HCT116 (cell line): ENCODE measurements around the gene HSPA1A. TPM values are rescaled to one million over a fixed set of nuclear protein-coding genes. Genes with fewer than 3 reads are reported as not detected.
A peak's percentile ranks its signal among the peaks of the same experiment; 100 is the strongest.

Experiments
- ATAC-seq: fragments of 200-7000 bp; cut with Tn5 transposase; 2 replicates; pipeline ENCODE4 v1.9.1; 2020; ENCODE audit warnings: mild to moderate bottlenecking, moderate library complexity
- BruUV-seq: library from RNA; stranded (reverse); fragments of 400-500 nt; replicated peaks from 2 replicates; lab custom pipeline; 2021; lab: Mats Ljungman, UMichigan
- CTCF ChIA-PET: fragments of 300-600 bp; sonication (Branson Sonifier 250); formaldehyde crosslinking; loops from one replicate; lab custom pipeline; 2021; ENCODE audit warnings: antibody characterized with exemption; lab: Charles Lee
- POLR2A ChIA-PET: fragments of 300-600, 350-600 bp; sonication (Branson Sonifier 250); formaldehyde crosslinking; loops from one replicate; lab custom pipeline; 2021; ENCODE audit warnings: antibody characterized with exemption; lab: Charles Lee
- RAD21 ChIA-PET, 2 experiments: fragments of 300-600 bp; sonication (Branson Sonifier 250); formaldehyde crosslinking; loops; one replicate each; lab custom pipeline; 2023; ENCODE audit warnings: low total read pairs in 2 of 2; ENCODE audit not compliant: uncharacterized antibody in 2 of 2, unreplicated experiment in 2 of 2, low non-redundant PET in 1 of 2; lab: Charles Lee
- DNase-seq: peaks from one replicate; pipeline ENCODE4 v3.0.0-alpha.2; 2010; ENCODE audit warnings: low read depth, low spot score
- H2AFZ ChIP-seq: fragments of 200-600 bp; shearing (Covaris generic), sonication (generic); 2 replicates; pipeline ENCODE4 v1.6.1; 2017; ENCODE audit warnings: low read depth, mixed run types, mixed read lengths, antibody characterized with exemption, low read length; ENCODE audit not compliant: poor library complexity, severe bottlenecking
- H3K27ac ChIP-seq: 2 replicates; pipeline ENCODE4 v1.5.1; 2012; ENCODE audit warnings: low read depth, low read length
- H3K27me3 ChIP-seq: fragments of 200-600 bp; sonication (generic); 2 replicates; pipeline ENCODE4 v1.6.1; 2016; ENCODE audit warnings: mixed run types, low read length, mixed read lengths; ENCODE audit not compliant: insufficient read depth
- H3K36me3 ChIP-seq, 2 experiments: fragments of 200-500 bp in 1 of 2; fragments of 200-600 bp in 1 of 2; sonication (Bioruptor generic) in 1 of 2; sonication (generic) in 1 of 2; 2 replicates each; pipeline versions ENCODE4 v1.5.1 to v1.6.1; 2014 to 2016; ENCODE audit warnings: low read length in 2 of 2, inconsistent platforms in 1 of 2, mixed read lengths in 1 of 2, mixed run types in 1 of 2; ENCODE audit not compliant: insufficient read depth in 2 of 2, control insufficient read depth in 1 of 2
- H3K4me1 ChIP-seq, 2 experiments: fragments of 200-600 bp in 1 of 2; sonication (generic) in 1 of 2; 2 replicates each; pipeline versions ENCODE4 v1.5.1 to v1.6.1; 2012 to 2017; ENCODE audit warnings: low read length in 2 of 2, inconsistent platforms in 1 of 2, mild to moderate bottlenecking in 1 of 2, mixed read lengths in 1 of 2, mixed run types in 1 of 2, moderate library complexity in 1 of 2; ENCODE audit not compliant: insufficient read depth in 2 of 2, control insufficient read depth in 1 of 2
- H3K4me2 ChIP-seq: fragments of 200-600 bp; sonication (generic); 2 replicates; pipeline ENCODE4 v1.6.1; 2017; ENCODE audit warnings: mixed run types, low read length, mixed read lengths
- H3K4me3 ChIP-seq, 2 experiments: fragments of 200-600 bp in 1 of 2; sonication (generic) in 1 of 2; replicated peaks in 1 of 2; 2 replicates each; pipeline ENCODE4 v1.5.1; 2011 to 2016; ENCODE audit warnings: low read length in 2 of 2, control low read depth in 1 of 2, low read depth in 1 of 2, mild to moderate bottlenecking in 1 of 2, mixed read lengths in 1 of 2, mixed run types in 1 of 2
- H3K79me2 ChIP-seq: fragments of 200-600 bp; sonication (generic); 2 replicates; pipeline ENCODE4 v1.6.1; 2017; ENCODE audit warnings: mild to moderate bottlenecking, mixed run types, low read length, moderate library complexity, mixed read lengths; ENCODE audit not compliant: insufficient read depth
- H3K9ac ChIP-seq: fragments of 200-600 bp; sonication (generic); 2 replicates; pipeline ENCODE4 v1.6.1; 2016; ENCODE audit warnings: low read length, mixed read lengths
- H3K9me2 ChIP-seq: fragments of 200-600 bp; sonication (generic), shearing (Covaris generic); 2 replicates; pipeline ENCODE4 v1.6.1; 2017; ENCODE audit warnings: mixed run types, mild to moderate bottlenecking, moderate library complexity; ENCODE audit not compliant: insufficient read depth
- H3K9me3 ChIP-seq, 2 experiments: fragments of 200-500 bp in 1 of 2; fragments of 200-600 bp in 1 of 2; sonication (Bioruptor generic) in 1 of 2; sonication (generic) in 1 of 2; 2 replicates each; pipeline ENCODE4 v1.6.1; 2014 to 2017; ENCODE audit warnings: low read length in 2 of 2, mixed read lengths in 2 of 2, inconsistent platforms in 1 of 2, low read depth in 1 of 2, mild to moderate bottlenecking in 1 of 2, mixed run types in 1 of 2, moderate library complexity in 1 of 2; ENCODE audit not compliant: control insufficient read depth in 1 of 2, insufficient read depth in 1 of 2
- H4K20me1 ChIP-seq: fragments of 200-600 bp; sonication (generic), shearing (Covaris generic); 2 replicates; pipeline ENCODE4 v1.6.1; 2017; ENCODE audit warnings: mixed run types, mild to moderate bottlenecking, moderate library complexity; ENCODE audit not compliant: insufficient read depth
- CBX3 ChIP-seq: IDR thresholded peaks from 2 replicates; pipeline ENCODE4 v1.6.1; 2012; ENCODE audit warnings: low read depth
- CEBPB ChIP-seq: IDR thresholded peaks from 2 replicates; pipeline ENCODE4 v1.6.1; 2012; ENCODE audit warnings: low read depth
- EGR1 ChIP-seq: IDR thresholded peaks from 2 replicates; pipeline ENCODE4 v1.6.1; 2012; ENCODE audit warnings: low read depth
- ELF1 ChIP-seq: IDR thresholded peaks from 2 replicates; pipeline ENCODE4 v1.6.1; 2012; ENCODE audit warnings: low read depth, borderline replicate concordance
- EZH2 ChIP-seq: fragments of 200-600 bp; sonication (generic); IDR thresholded peaks from 2 replicates; pipeline ENCODE4 v1.6.1; 2017; ENCODE audit warnings: antibody characterized with exemption, mixed run types
- EZH2phosphoT487 ChIP-seq: fragments of 200-600 bp; IDR thresholded peaks from 2 replicates; pipeline ENCODE4 v1.6.1; 2018; ENCODE audit warnings: antibody characterized with exemption, borderline replicate concordance
- FOSL1 ChIP-seq: IDR thresholded peaks from 2 replicates; pipeline ENCODE4 v1.6.1; 2012; ENCODE audit warnings: low read depth
- MAX ChIP-seq: IDR thresholded peaks from 2 replicates; pipeline ENCODE4 v1.6.1; 2012
- REST ChIP-seq: IDR thresholded peaks from 2 replicates; pipeline ENCODE4 v1.6.1; 2012; ENCODE audit warnings: low read depth
- SIN3A ChIP-seq: IDR thresholded peaks from 2 replicates; pipeline ENCODE4 v1.6.1; 2012; ENCODE audit warnings: low read depth
- SP1 ChIP-seq: IDR thresholded peaks from 2 replicates; pipeline ENCODE4 v1.6.1; 2012; ENCODE audit warnings: low read depth
- ZFX ChIP-seq: fragments of 450-650 bp; IDR thresholded peaks from 2 replicates; pipeline ENCODE4 v1.6.1; 2017
- intact Hi-C: fragments of 100-400 bp; cut with micrococcal nuclease; formaldehyde crosslinking; loops from 2 replicates; pipeline ENCODE4 v1.10.0; 2022
- total RNA-seq: library from RNA; stranded (reverse); gene quantifications from one replicate; pipeline ENCODE4 v1.2.1, GENCODE V29; 2021; ENCODE audit not compliant: unreplicated experiment

HSPA1A gene
- total RNA-seq, 1 experiment from 2014 or later, result 5.0 TPM

- H3K9me3 ChIP-seq, result no peaks in the 10 kb centered on the region
- TF ChIP-seq REST, result no peak
- TF ChIP-seq SIN3A, result no peak
- no peak for TF ChIP-seq EZH2phosphoT487
- no peak for TF ChIP-seq ZFX
- TF ChIP-seq MAX, result no peak
- TF ChIP-seq ELF1, result no peak
- no peak for TF ChIP-seq EZH2
- no peak for TF ChIP-seq CBX3
- no peak for TF ChIP-seq SP1
- no peak for TF ChIP-seq FOSL1
- TF ChIP-seq EGR1, result no peak
- no peak for TF ChIP-seq CEBPB
- TF ChIP-seq, all 23 proteins: peak for 0
- peaks cover 26% of the 10 kb centered on the region for H3K79me2 ChIP-seq
- peaks cover 5 to 24% of the 10 kb centered on the region in 2 experiments; a peak in 3 of 4 replicates for H3K4me1 ChIP-seq
- DNase-seq (no peak), ATAC-seq (peak; percentile 4)
- no peak overlapping the region for H3K4me2 ChIP-seq
- intact Hi-C loops, result no loop called here
- no peaks in the 10 kb centered on the region for H3K27me3 ChIP-seq
- no peaks in the 10 kb centered on the region for H3K9me2 ChIP-seq
- no peak overlapping the region for H2AFZ ChIP-seq
- RAD21 ChIA-PET, result no interaction called here
- peaks cover 21 to 33% of the 10 kb centered on the region in 2 experiments; a peak in 3 of 4 replicates for H3K36me3 ChIP-seq
- CTCF ChIA-PET, result no interaction called here
- H4K20me1 ChIP-seq, result peaks cover 25% of the 10 kb centered on the region
- H3K27ac ChIP-seq, result peak overlapping the region; percentile 25; the same call in 1 of the 2 replicates
- BruUV-seq, result no TSS peak
- no peak overlapping the region for H3K9ac ChIP-seq
- H3K4me3 ChIP-seq, result no peak overlapping the region
- POLR2A ChIA-PET, result interaction anchor here (0.8 to 2.9 kb wide), 2 partner anchors 14 to 103 kb away, joined by 3 to 11 read pairs; partner anchors contain the start of genes HSPA1B and MSH5
Measured at GRCh38 chr6:31842053-31842452, 26.7 kb downstream of the HSPA1A start.
